GM13976 (cell line): ENCODE results near the gene TMA16.

Experiments
- DNase-seq: peaks from one replicate; pipeline ENCODE4 v3.0.0; 2012; ENCODE audit warnings: low spot score
- in situ Hi-C: fragments of 300-500 bp; cut with MboI; formaldehyde crosslinking; loops from one replicate; pipeline ENCODE4 v1.12.0; 2022; ENCODE audit warnings: low sequenced_read_pairs, mixed read lengths, inconsistent platforms; ENCODE audit not compliant: unreplicated experiment
- TF ChIP-seq, protein P1 (sequence below): IDR thresholded peaks from 2 replicates; pipeline ENCODE4 v1.5.1; 2012; ENCODE audit warnings: borderline replicate concordance, mild to moderate bottlenecking; ENCODE audit not compliant: insufficient read depth; ENCODE audit errors: extremely low read depth, missing control alignments, control extremely low read depth

Gene TMA16

GRCh38 chr4:163540977-163541376, 46.5 kb downstream of the TMA16 start:
- in situ Hi-C loops, result loop anchor here (25.0 kb wide), 2 partner anchors 1029 to 1196 kb away; no protein-coding TSS in a partner anchor
- TF ChIP-seq, protein P1, sequence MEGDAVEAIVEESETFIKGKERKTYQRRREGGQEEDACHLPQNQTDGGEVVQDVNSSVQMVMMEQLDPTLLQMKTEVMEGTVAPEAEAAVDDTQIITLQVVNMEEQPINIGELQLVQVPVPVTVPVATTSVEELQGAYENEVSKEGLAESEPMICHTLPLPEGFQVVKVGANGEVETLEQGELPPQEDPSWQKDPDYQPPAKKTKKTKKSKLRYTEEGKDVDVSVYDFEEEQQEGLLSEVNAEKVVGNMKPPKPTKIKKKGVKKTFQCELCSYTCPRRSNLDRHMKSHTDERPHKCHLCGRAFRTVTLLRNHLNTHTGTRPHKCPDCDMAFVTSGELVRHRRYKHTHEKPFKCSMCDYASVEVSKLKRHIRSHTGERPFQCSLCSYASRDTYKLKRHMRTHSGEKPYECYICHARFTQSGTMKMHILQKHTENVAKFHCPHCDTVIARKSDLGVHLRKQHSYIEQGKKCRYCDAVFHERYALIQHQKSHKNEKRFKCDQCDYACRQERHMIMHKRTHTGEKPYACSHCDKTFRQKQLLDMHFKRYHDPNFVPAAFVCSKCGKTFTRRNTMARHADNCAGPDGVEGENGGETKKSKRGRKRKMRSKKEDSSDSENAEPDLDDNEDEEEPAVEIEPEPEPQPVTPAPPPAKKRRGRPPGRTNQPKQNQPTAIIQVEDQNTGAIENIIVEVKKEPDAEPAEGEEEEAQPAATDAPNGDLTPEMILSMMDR, result no peak
- no peak for DNase-seq

DNA sequence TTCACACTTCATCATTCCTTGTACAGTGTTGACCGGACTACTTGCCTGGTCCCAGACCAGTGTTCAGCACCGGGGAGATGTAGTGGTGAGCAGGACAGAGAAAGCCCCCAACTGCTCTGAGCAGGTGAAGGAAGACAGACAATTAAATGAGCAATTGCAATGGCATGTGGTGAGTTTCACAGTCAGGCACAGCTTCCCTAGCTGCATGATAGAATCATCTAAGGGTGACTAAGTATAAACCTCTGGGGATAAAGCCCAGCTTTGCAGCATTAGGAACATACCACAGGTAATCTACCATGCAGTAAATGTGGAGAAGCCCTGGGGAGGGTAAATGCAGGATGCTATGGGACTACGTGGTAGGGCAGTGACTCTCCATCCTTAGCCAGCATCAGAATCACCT, 47.8 kb downstream of the TMA16 start:
- DNase-seq, result no peak
- TF ChIP-seq, protein P1, result no peak
- in situ Hi-C loops, result loop anchor here (25.0 kb wide), 2 partner anchors 1030 to 1195 kb away; no protein-coding TSS in a partner anchor

DNA sequence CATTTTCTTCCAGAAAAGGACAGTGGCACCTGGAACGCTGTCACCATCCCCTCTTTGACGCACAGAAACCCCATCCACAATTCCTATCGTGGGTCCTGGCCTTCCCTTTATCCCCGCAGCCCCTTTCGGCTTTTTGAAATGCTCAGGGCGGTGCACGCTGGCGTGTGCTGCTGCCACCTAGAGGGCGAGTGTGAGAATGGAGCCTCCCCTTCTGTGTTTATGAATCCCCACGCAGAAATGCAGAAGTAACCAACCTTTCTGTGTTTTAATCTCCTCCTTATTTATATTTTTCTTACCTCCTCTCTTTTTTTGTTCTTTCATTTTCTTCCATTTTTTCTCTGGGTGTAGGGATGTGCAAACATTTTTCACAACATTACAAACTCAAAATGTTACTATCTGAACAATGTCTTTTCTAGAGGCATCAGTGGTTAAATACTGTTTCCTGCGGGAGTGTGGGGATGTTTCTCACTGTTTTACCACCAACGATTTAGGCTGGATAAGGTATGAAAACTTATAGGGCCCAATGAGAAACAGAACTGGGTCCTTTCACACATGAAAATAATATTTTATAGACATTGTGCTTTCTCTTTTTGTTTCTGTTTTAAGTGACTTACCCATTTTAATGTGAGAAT, 50.0 kb downstream of the TMA16 start:
- DNase-seq, result peak; percentile 69
- in situ Hi-C loops, result loop anchor here (25.0 kb wide), 2 partner anchors 1032 to 1193 kb away; no protein-coding TSS in a partner anchor
- TF ChIP-seq, protein P1, result peak; percentile 93

DNA sequence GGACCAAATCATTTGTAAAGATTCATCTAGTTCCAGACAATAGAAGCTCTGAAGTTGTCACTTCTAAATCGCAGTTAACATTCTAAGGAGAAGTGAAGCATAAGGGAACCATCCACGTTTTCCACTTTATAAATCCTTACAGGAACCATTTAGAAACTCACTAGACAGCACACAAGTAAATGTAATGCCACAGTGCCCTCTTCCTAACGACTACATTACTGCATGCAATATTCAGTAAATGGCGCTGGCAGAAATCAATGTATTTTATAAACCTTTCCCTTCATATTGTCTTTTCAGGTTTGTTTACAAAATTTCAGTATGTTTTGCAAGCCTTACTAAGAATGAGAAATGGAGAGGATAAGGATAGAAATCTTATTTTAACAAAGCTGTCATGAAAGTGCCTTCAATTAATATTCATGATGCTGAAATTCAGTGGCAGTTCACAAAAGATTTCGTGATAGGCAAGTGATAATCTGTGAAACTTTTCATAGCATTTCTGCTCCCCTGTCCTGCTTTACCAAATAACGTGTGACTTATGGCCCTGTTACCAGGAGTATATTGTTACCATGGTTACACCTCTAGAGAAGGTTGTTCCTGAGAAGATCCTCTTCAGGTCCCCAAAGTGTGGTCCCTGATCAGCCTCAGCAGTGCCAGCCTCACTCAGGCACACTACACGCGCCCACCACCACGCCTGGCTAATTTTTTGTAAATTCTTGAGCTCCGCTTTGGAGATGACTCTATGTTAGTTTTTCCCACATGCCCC, 54.2 kb downstream of the TMA16 start:
- TF ChIP-seq, protein P1, result peak; percentile 78
- DNase-seq, result peak; percentile 50
- in situ Hi-C loops, result loop anchor here (25.0 kb wide), 2 partner anchors 1036 to 1189 kb away; no protein-coding TSS in a partner anchor

DNA sequence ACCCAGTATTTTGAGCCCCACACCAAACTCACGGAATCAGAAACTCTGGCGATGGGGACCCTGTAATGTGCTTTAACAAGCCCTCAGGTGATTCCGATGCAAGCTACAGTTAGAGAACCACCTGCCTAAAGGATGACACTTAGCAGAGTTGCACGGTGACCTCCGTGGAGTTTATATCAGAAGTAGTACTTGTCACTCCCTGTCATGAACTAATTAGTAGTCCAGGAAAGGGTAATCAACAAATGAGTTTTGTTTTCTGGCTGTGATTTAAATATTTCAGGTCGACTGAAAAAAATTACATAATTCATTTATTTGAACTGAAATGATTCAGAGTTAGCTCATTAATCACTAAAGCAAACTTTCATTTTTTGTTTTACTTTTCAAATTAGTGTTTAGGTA, 56.4 kb downstream of the TMA16 start:
- no peak for DNase-seq
- in situ Hi-C loops, result loop anchor here (10.0 kb wide), 3 partner anchors 114 to 464 kb away; no protein-coding TSS in a partner anchor
- TF ChIP-seq, protein P1, result no peak

GRCh38 chr4:163553146-163553545, 58.7 kb downstream of the TMA16 start:
- no peak for DNase-seq
- in situ Hi-C loops, result loop anchor here (10.0 kb wide), 3 partner anchors 112 to 462 kb away; no protein-coding TSS in a partner anchor
- TF ChIP-seq, protein P1, result no peak
